SK-N-SH (cell line): Measurements from ENCODE around the gene PSMD3. TPM values are rescaled to one million over a fixed set of nuclear protein-coding genes. Genes with fewer than 3 reads are reported as not detected.

ENCODE experiments used
- CTCF ChIA-PET: fragments of 300-600, 350-600 bp; formaldehyde crosslinking; extraction: SDS; loops from one replicate; lab custom pipeline; 2021; lab: Yijun Ruan, JAX
- POLR2A ChIA-PET: fragments of 350-600 bp; sonication (Branson Sonifier 250); formaldehyde crosslinking; extraction: SDS; loops from one replicate; lab custom pipeline; 2020; ENCODE audit warnings: antibody characterized with exemption, inconsistent platforms; lab: Yijun Ruan, JAX
- DNase-seq: peaks from one replicate; pipeline ENCODE4 v3.0.0; 2012
- H2AFZ ChIP-seq: fragments of 200-600 bp; sonication (generic); 2 replicates; pipeline ENCODE4 v1.8.1; 2016; ENCODE audit warnings: antibody characterized with exemption, mild to moderate bottlenecking, low read depth
- H3F3A ChIP-seq: fragments of 200-600 bp; sonication (generic); replicated peaks from 2 replicates; pipeline ENCODE3; 2016; ENCODE audit warnings: antibody characterized with exemption, mild to moderate bottlenecking; ENCODE audit not compliant: insufficient read depth
- H3K27ac ChIP-seq, 2 experiments: fragments of 200-500 bp in 1 of 2; fragments of 200-600 bp in 1 of 2; sonication (Bioruptor generic) in 1 of 2; sonication (generic), shearing (Covaris generic) in 1 of 2; 2 replicates each; pipeline versions ENCODE4 v1.5.1 to v1.6.1; 2014 to 2016; ENCODE audit warnings: low read depth in 2 of 2, inconsistent platforms in 1 of 2, low read length in 1 of 2, mild to moderate bottlenecking in 1 of 2, mixed read lengths in 1 of 2
- H3K27me3 ChIP-seq: fragments of 200-600 bp; sonication (generic), shearing (Covaris generic); 2 replicates; pipeline ENCODE4 v1.6.1; 2016; ENCODE audit warnings: mixed run types; ENCODE audit not compliant: insufficient read depth
- H3K36me3 ChIP-seq, 2 experiments: fragments of 200-500 bp in 1 of 2; fragments of 200-600 bp in 1 of 2; sonication (Bioruptor generic) in 1 of 2; sonication (generic) in 1 of 2; replicated peaks in 1 of 2; 2 replicates each; pipeline versions ENCODE3 to v1.5.1; 2014 to 2016; ENCODE audit warnings: low read length in 1 of 2, mild to moderate bottlenecking in 1 of 2; ENCODE audit not compliant: insufficient read depth in 2 of 2, control insufficient read depth in 1 of 2
- H3K4me1 ChIP-seq, 2 experiments: fragments of 200-500 bp in 1 of 2; fragments of 200-600 bp in 1 of 2; sonication (Bioruptor generic) in 1 of 2; sonication (generic), shearing (Covaris generic) in 1 of 2; 2 replicates each; pipeline versions ENCODE4 v1.5.1 to v1.6.1; 2014 to 2016; ENCODE audit warnings: low read depth in 1 of 2, low read length in 1 of 2, mixed run types in 1 of 2; ENCODE audit not compliant: insufficient read depth in 2 of 2, control insufficient read depth in 1 of 2
- H3K4me2 ChIP-seq: fragments of 200-600 bp; sonication (generic), shearing (Covaris generic); 2 replicates; pipeline ENCODE4 v1.6.1; 2017; ENCODE audit warnings: mixed run types
- H3K4me3 ChIP-seq, 2 experiments: fragments of 200-500 bp in 1 of 2; fragments of 200-600 bp in 1 of 2; sonication (Bioruptor generic) in 1 of 2; sonication (generic), shearing (Covaris generic) in 1 of 2; 2 replicates each; pipeline versions ENCODE4 v1.5.1 to v1.8.1; 2014 to 2016; ENCODE audit warnings: low read depth in 2 of 2, inconsistent platforms in 1 of 2, low read length in 1 of 2, mild to moderate bottlenecking in 1 of 2, mixed read lengths in 1 of 2, moderate library complexity in 1 of 2
- H3K79me2 ChIP-seq: fragments of 200-600 bp; sonication (generic); 2 replicates; pipeline ENCODE4 v1.8.1; 2017; ENCODE audit warnings: mild to moderate bottlenecking; ENCODE audit not compliant: insufficient read depth
- H3K9ac ChIP-seq: fragments of 200-600 bp; sonication (generic); 2 replicates; pipeline ENCODE4 v1.6.1; 2017; ENCODE audit warnings: mixed run types
- H3K9me2 ChIP-seq: fragments of 200-600 bp; sonication (generic); 2 replicates; pipeline ENCODE4 v1.6.1; 2017; ENCODE audit warnings: mixed run types
- H3K9me3 ChIP-seq: fragments of 200-600 bp; sonication (generic); 2 replicates; pipeline ENCODE4 v1.6.1; 2017; ENCODE audit warnings: mixed run types, mild to moderate bottlenecking, moderate library complexity
- H4K20me1 ChIP-seq: fragments of 200-600 bp; sonication (generic); 2 replicates; pipeline ENCODE4 v1.6.1; 2017; ENCODE audit warnings: mild to moderate bottlenecking, mixed run types; ENCODE audit not compliant: insufficient read depth
- EZH2phosphoT487 ChIP-seq: fragments of 200-600 bp; sonication (generic); IDR thresholded peaks from 2 replicates; pipeline ENCODE4 v1.6.1; 2017; ENCODE audit warnings: low read depth, mixed run types, mild to moderate bottlenecking, antibody characterized with exemption, moderate library complexity, borderline replicate concordance
- FOSL2 ChIP-seq: IDR thresholded peaks from 2 replicates; pipeline ENCODE4 v1.4.0; 2012; ENCODE audit warnings: low read depth, mild to moderate bottlenecking, moderate library complexity, borderline replicate concordance
- FOXJ3 ChIP-seq: sonication (generic); formaldehyde crosslinking; IDR thresholded peaks from 2 replicates; pipeline ENCODE4 v1.5.1; 2020; ENCODE audit warnings: mild to moderate bottlenecking, missing genetic modification reagents
- GABPA ChIP-seq: IDR thresholded peaks from 2 replicates; pipeline ENCODE4 v1.4.0; 2012; ENCODE audit warnings: low read depth, mild to moderate bottlenecking
- GATA2 ChIP-seq: sonication (generic); formaldehyde crosslinking; IDR thresholded peaks from 2 replicates; pipeline ENCODE4 v1.5.0; 2020; ENCODE audit warnings: mild to moderate bottlenecking, missing genetic modification reagents
- MEF2A ChIP-seq: IDR thresholded peaks from 2 replicates; pipeline ENCODE4 v1.4.0; 2012; ENCODE audit warnings: low read depth, borderline replicate concordance
- NRF1 ChIP-seq: IDR thresholded peaks from 2 replicates; pipeline ENCODE4 v1.6.1; 2012; ENCODE audit warnings: low read depth, mild to moderate bottlenecking, low read length
- SMC3 ChIP-seq: IDR thresholded peaks from 2 replicates; pipeline ENCODE4 v1.6.1; 2012; ENCODE audit warnings: low read depth, low read length, improper control_type of control experiment
- TAF1 ChIP-seq: IDR thresholded peaks from 2 replicates; pipeline ENCODE4 v1.6.1; 2012; ENCODE audit warnings: low read depth, mild to moderate bottlenecking, low read length, moderate library complexity, borderline replicate concordance
- TEAD4 ChIP-seq: IDR thresholded peaks from 2 replicates; pipeline ENCODE4 v1.4.0; 2012; ENCODE audit warnings: mild to moderate bottlenecking, borderline replicate concordance; ENCODE audit not compliant: insufficient read depth
- WGBS: methylation state at CpG from one replicate; pipeline ENCODE4 v1.1.6; 2017; ENCODE audit warnings: low lambda C conversion rate; 5-methylcytosine and 5-hydroxymethylcytosine counted together
- polyA plus RNA-seq, 3 experiments: library from polyadenylated mRNA; depleted of rRNA; stranded (reverse); fragments of >200 nt; gene quantifications; 2 replicates each; pipeline ENCODE4 v1.2.3, GENCODE V29; 2012
- TF ChIP-seq, protein P1 (sequence below): IDR thresholded peaks from 2 replicates; pipeline ENCODE4; 2012
- TF ChIP-seq, protein P2 (sequence below): IDR thresholded peaks from 2 replicates; pipeline ENCODE4 v1.4.0; 2012; ENCODE audit warnings: low read depth, borderline replicate concordance
- TF ChIP-seq, protein P3 (sequence below): IDR thresholded peaks from 2 replicates; pipeline ENCODE4 v1.6.1; 2012; ENCODE audit warnings: mild to moderate bottlenecking, low read depth, low read length, moderate library complexity
- TF ChIP-seq, protein P4 (sequence below): fragments of 200-600 bp; sonication (generic); IDR thresholded peaks from 2 replicates; pipeline ENCODE4 v1.6.1; 2017; ENCODE audit warnings: antibody characterized with exemption, mild to moderate bottlenecking, moderate library complexity

PSMD3 gene
- polyA plus RNA-seq, 1 of the 3 experiments (the other 2 are of a cell fraction): 104 TPM

DNA sequence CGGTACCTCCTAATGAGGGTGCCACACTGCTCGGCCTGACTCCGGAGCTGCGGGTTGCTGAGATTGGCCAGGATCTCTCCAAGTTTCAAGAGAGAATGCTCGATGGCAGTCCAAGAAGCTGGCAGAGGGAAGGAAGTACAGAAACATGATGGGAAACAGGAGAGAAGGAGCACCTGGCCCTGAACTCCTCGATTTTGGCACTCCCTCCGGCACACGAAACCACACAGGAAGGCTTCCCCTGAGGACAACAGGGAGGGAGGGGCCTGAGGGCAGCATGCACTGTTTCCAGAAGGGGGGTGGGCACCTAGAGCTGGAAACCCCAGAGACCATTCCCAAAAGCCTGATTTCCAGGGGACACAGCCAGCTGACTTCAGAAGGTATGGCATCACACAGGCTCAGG, 52.7 kb downstream of the PSMD3 start (continued):
- TF ChIP-seq, protein P1, sequence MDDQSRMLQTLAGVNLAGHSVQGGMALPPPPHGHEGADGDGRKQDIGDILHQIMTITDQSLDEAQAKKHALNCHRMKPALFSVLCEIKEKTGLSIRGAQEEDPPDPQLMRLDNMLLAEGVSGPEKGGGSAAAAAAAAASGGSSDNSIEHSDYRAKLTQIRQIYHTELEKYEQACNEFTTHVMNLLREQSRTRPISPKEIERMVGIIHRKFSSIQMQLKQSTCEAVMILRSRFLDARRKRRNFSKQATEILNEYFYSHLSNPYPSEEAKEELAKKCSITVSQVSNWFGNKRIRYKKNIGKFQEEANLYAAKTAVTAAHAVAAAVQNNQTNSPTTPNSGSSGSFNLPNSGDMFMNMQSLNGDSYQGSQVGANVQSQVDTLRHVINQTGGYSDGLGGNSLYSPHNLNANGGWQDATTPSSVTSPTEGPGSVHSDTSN: no peak
- TF ChIP-seq EZH2phosphoT487: no peak
- TF ChIP-seq TAF1: no peak
- no peak for TF ChIP-seq TEAD4
- TF ChIP-seq, protein P2, sequence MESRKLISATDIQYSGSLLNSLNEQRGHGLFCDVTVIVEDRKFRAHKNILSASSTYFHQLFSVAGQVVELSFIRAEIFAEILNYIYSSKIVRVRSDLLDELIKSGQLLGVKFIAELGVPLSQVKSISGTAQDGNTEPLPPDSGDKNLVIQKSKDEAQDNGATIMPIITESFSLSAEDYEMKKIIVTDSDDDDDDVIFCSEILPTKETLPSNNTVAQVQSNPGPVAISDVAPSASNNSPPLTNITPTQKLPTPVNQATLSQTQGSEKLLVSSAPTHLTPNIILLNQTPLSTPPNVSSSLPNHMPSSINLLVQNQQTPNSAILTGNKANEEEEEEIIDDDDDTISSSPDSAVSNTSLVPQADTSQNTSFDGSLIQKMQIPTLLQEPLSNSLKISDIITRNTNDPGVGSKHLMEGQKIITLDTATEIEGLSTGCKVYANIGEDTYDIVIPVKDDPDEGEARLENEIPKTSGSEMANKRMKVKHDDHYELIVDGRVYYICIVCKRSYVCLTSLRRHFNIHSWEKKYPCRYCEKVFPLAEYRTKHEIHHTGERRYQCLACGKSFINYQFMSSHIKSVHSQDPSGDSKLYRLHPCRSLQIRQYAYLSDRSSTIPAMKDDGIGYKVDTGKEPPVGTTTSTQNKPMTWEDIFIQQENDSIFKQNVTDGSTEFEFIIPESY: no peak
- TF ChIP-seq FOSL2: no peak

DNA sequence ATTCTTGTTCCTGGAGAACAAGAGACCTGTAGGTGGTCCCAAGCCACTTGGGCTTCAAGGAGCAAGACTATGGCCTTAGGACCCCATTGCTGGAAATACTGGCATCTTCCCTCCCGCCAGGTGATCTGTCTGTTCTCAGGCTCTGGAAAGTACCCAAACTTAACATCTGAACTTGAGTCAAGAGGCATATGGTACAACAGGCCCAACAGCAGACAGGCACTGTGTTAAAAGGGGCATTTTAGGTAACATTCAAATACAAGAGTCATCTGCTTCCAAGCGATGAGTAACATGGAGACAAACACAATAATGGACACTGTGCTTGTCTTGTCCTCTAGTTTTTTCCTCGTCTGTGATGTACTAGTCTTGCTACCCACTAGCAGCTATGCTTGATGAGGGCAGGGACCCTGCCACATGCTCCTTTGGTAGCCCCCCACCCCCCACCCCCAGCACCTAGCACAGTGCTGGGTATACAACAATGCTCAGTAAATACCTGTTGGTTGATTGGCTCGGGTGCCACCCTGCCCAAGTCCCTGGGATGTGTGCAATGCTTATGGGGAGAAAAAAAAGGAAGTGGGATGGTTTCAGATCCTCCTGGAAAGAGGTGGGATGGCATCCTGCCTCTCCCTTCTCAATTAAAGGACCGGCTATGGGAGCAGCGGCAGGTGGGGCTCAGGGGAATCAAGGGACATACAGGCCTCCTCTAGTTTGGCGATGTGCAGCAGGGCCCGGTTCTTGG, 54.0 kb downstream of the PSMD3 start:
- Histone ChIP-seq H3K9ac (no peak overlapping the region), H3K36me3 (peaks cover 6 to 34% of the 10 kb centered on the region in 2 experiments), H3K4me2 (no peak overlapping the region), H3K79me2 (no peaks in the 10 kb centered on the region), H2AFZ (no peak overlapping the region), H3K4me1 (peaks cover 0 to 6% of the 10 kb centered on the region in 2 experiments; a peak in 1 of 4 replicates), H3K9me3 (no peaks in the 10 kb centered on the region), H3K27me3 (no peaks in the 10 kb centered on the region), H3F3A (peaks cover 4% of the 10 kb centered on the region), H3K9me2 (no peaks in the 10 kb centered on the region), H4K20me1 (no peaks in the 10 kb centered on the region), H3K4me3 (no peak overlapping the region; a peak in 1 of 4 replicates), H3K27ac (no peak overlapping the region)
- CTCF ChIA-PET: interaction anchor here (0.7 to 9.5 kb wide), 26 partner anchors 10 to 205 kb away, joined by 3 to 96 read pairs (median 4); partner anchors contain the start of genes CSF3, MED24 and THRA
- POLR2A ChIA-PET: interaction anchor here (1.1 to 1.2 kb wide), 2 partner anchors 19 to 78 kb away, joined by 3 to 5 read pairs; partner anchors contain the start of gene MED24
- whole genome bisulfite sequencing: 77% methylated on average over 7 of the region's 8 CpGs
- DNase-seq: no peak
- TF ChIP-seq, protein P2: no peak
- TF ChIP-seq FOXJ3 (CRISPR knock-in tag) (no peak), GABPA (no peak), GATA2 (CRISPR knock-in tag) (no peak), NRF1 (no peak), MEF2A (no peak), SMC3 (no peak)
- TF ChIP-seq, protein P3, sequence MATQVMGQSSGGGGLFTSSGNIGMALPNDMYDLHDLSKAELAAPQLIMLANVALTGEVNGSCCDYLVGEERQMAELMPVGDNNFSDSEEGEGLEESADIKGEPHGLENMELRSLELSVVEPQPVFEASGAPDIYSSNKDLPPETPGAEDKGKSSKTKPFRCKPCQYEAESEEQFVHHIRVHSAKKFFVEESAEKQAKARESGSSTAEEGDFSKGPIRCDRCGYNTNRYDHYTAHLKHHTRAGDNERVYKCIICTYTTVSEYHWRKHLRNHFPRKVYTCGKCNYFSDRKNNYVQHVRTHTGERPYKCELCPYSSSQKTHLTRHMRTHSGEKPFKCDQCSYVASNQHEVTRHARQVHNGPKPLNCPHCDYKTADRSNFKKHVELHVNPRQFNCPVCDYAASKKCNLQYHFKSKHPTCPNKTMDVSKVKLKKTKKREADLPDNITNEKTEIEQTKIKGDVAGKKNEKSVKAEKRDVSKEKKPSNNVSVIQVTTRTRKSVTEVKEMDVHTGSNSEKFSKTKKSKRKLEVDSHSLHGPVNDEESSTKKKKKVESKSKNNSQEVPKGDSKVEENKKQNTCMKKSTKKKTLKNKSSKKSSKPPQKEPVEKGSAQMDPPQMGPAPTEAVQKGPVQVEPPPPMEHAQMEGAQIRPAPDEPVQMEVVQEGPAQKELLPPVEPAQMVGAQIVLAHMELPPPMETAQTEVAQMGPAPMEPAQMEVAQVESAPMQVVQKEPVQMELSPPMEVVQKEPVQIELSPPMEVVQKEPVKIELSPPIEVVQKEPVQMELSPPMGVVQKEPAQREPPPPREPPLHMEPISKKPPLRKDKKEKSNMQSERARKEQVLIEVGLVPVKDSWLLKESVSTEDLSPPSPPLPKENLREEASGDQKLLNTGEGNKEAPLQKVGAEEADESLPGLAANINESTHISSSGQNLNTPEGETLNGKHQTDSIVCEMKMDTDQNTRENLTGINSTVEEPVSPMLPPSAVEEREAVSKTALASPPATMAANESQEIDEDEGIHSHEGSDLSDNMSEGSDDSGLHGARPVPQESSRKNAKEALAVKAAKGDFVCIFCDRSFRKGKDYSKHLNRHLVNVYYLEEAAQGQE: no peak
- TF ChIP-seq, protein P4, sequence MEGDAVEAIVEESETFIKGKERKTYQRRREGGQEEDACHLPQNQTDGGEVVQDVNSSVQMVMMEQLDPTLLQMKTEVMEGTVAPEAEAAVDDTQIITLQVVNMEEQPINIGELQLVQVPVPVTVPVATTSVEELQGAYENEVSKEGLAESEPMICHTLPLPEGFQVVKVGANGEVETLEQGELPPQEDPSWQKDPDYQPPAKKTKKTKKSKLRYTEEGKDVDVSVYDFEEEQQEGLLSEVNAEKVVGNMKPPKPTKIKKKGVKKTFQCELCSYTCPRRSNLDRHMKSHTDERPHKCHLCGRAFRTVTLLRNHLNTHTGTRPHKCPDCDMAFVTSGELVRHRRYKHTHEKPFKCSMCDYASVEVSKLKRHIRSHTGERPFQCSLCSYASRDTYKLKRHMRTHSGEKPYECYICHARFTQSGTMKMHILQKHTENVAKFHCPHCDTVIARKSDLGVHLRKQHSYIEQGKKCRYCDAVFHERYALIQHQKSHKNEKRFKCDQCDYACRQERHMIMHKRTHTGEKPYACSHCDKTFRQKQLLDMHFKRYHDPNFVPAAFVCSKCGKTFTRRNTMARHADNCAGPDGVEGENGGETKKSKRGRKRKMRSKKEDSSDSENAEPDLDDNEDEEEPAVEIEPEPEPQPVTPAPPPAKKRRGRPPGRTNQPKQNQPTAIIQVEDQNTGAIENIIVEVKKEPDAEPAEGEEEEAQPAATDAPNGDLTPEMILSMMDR: no peak
- TF ChIP-seq, all 33 proteins: peak for 0
